SH-SY5Y (cell line): ENCODE measurements around the gene E2F2.

Experiments
- GATA2 ChIP-seq: IDR thresholded peaks from 2 replicates; pipeline ENCODE4 v1.6.1; 2011; ENCODE audit warnings: mild to moderate bottlenecking, low read depth, low read length
- GATA3 ChIP-seq: IDR thresholded peaks from 2 replicates; pipeline ENCODE4 v1.6.1; 2011; ENCODE audit warnings: low read depth, mild to moderate bottlenecking, low read length, moderate library complexity

- TF ChIP-seq GATA2 (no peak), GATA3 (no peak)
Measured at GRCh38 chr1:23496490-23497181, 34.4 kb downstream of the E2F2 start.
